SKM-1 treated with dmso at 0.1 percent for 144 hours (cell line): Measurements from ENCODE around the gene NELL1.
A peak's percentile ranks its signal among the peaks of the same experiment; 100 is the strongest.

Experiments
- DNase-seq: peaks from one replicate; lab custom pipeline; 2025; ENCODE audit not compliant: unreplicated experiment; lab: John Stamatoyannopoulos, UW

The NELL1 gene

DNA sequence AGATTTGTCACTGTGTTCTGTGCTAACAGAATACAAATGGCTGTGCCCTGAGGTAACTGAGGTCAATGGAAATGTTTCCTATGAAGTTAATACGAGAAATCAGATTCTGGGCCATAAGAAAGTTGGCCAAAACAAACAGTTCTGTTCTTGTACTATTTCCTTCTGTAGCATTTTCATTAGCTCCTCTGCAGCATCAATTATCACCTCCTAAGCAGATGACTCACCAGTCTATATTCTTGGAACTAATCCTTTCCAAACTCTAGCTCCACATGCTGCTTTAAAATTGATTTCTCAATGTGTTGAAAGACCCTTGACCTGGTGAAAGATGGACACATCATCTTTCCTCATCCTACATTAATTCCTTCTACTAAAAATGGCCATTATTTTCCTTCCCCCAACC, 736.0 kb downstream of the NELL1 start:
- DNase-seq, result no peak

DNA sequence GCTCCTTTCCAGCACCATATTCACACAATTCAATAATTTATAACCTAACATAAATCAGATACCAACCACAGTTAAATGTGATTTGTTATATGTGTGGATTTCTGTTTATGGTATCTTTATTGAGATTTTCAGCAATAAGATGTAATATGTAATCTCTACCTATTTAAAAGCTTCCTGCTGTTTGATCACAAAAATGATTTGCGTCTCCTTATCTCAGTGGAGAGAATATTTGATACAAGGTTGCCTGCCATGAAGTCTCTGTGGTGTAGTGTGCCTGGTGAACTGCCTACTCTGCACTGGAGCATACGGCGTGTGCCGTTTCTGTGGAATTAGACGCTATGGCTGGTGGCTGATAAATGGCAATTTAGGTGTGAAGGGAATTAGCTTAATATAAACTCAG, 741.1 kb downstream of the NELL1 start:
- DNase-seq, result no peak

- peak; percentile 9 for DNase-seq
Measured at GRCh38 chr11:21411104-21411503, 741.7 kb downstream of the NELL1 start.

DNA sequence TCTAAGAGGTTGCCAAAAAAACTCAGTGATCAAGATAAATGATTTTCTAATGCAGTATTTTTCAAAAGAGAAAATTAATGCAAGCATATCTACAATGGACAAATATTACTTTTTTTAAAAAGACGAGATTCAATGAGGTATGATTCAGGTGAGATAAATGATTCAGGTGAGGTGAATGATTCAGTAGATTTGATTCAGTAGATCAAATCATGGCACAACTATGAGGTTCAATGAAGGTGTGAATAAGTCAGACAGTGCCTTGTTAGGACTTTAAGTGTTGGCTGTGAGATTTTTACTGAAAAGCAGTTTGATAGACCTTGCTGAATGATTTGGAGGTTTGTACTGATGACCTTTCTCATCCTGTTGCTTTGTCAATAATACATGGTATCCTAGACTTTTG, 742.2 kb downstream of the NELL1 start:
- DNase-seq, result no peak

GRCh38 chr11:21412652-21413383, 743.4 kb downstream of the NELL1 start:
- no peak for DNase-seq

- DNase-seq, result no peak
Measured at GRCh38 chr11:21414953-21415352, 745.6 kb downstream of the NELL1 start.

- DNase-seq, result no peak
Measured at GRCh38 chr11:21415606-21416005, 746.2 kb downstream of the NELL1 start.

- DNase-seq, result no peak
Measured at GRCh38 chr11:21421711-21422329, 752.4 kb downstream of the NELL1 start.

DNA sequence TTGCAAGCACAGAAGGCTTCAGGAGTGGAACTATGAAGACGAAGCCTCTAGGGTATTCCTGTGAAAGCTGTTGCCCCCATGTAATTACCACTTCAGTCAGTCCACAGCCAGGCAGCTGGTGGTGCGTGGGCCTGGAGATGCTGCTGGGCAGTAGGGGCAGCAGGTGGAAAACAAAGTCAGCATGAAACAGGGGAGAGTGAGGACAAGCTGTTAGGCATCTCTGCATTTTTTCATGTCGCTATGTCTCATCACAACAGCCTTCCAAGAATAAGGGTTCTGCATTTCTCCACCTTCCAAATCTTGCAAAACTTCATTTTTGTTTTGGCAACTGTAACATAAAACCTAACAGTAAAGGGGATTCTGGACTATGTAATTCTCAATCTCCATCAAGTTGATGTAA, 757.5 kb downstream of the NELL1 start:
- no peak for DNase-seq

DNA sequence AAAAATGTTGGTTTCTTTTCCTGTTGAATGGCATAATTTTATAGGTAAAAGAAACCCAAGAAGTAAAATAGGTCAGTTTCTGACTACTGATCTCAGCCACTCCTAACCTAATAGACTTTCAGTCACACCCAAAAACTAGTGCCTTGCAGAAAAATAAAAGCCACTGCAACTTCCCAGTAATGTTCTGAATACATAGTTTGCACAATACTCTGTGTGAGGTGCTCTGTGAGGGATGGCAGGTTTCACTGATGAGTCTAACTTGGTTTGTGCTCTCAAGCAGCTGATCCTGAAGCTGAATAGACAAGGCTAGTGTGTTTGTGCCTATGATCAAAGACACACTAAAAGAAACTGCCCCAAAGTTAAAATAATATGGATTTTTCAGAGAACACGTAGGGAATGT, 758.3 kb downstream of the NELL1 start:
- DNase-seq, result no peak

- DNase-seq, result no peak
Measured at GRCh38 chr11:21428796-21429195, 759.4 kb downstream of the NELL1 start.

DNA sequence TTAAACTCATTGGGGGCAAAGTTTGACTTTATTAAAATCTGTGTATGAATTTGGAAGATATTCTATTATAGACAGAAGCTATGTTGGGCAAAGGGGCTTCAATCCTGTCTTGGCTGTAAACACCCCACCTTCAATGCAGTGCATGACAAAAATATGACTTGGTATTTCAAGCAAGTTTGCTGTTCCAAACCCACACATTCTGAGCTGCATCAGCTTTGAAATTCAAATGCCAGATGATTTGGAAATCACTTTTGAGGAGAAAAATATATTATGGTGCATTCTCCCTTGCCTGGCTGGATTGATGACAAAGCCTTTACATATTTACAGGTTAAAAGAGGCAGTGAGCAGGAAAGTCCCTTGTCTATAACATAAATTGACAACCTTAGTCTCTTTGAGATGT, 760.0 kb downstream of the NELL1 start:
- no peak for DNase-seq

- no peak for DNase-seq
Measured at GRCh38 chr11:21430537-21430936, 761.2 kb downstream of the NELL1 start.

- DNase-seq, result no peak
Measured at GRCh38 chr11:21446939-21447590, 777.7 kb downstream of the NELL1 start.

- no peak for DNase-seq
Measured at GRCh38 chr11:21447871-21448270, 778.5 kb downstream of the NELL1 start.

DNA sequence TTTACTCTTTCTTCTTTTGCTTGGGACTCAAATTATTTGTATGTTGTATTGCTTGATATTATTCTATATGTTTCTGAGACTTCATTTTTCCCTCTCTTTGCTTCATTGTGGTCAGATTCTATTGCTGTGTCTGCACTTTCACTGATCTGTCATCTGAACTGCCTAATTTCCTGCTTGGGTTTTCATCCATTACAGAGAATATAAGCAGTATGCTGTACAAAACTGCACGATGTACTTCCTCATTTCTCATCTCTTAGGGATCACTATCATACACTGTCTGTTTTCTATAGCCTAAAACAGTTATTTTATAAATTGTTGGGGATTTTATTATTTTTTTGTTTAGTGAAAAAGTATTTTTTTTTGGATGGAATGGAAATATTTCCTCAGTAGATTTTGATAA, 786.8 kb downstream of the NELL1 start:
- DNase-seq, result peak; percentile 18

- no peak for DNase-seq
Measured at GRCh38 chr11:21460082-21460481, 790.7 kb downstream of the NELL1 start.

- no peak for DNase-seq
Measured at GRCh38 chr11:21461701-21462100, 792.3 kb downstream of the NELL1 start.

- no peak for DNase-seq
Measured at GRCh38 chr11:21464601-21465193, 795.3 kb downstream of the NELL1 start.

GRCh38 chr11:21465203-21465602, 795.8 kb downstream of the NELL1 start:
- no peak for DNase-seq

DNA sequence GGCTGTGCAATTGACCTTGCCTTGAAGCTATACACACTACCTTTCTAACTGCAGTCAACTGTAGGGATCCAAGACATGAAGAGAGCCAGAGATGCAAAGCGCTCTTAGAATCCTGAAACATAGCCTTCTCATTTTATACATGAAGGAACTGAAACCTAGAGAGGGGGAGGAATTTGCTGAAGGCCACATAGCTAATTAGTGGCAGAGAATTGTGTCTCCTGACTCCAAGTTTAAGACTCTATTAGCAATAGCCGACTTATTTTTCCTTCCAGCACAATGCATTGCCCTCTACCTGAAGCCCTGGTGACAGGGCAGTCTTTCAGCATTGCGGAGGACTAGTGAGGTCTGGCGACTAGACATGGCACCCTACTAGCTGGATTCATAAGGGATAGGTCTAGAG, 796.5 kb downstream of the NELL1 start:
- no peak for DNase-seq

GRCh38 chr11:21470521-21470920, 801.1 kb downstream of the NELL1 start:
- no peak for DNase-seq
